GM19452 (cell line): ENCODE data around the gene GPR17.

Experiments used
- ATAC-seq: cut with Tn5 transposase; IDR thresholded peaks from one replicate; pipeline ENCODE4 v1.9.1; 2021; ENCODE audit not compliant: unreplicated experiment

Gene GPR17

GRCh38 chr2:127683056-127683455 lies 37.1 kb downstream of the GPR17 start:
- ATAC-seq: no peak

GRCh38 chr2:127683757-127684156 lies 37.8 kb downstream of the GPR17 start:
- no peak for ATAC-seq

- no peak for ATAC-seq
These were observed 39.6 kb downstream of the GPR17 start for GRCh38 chr2:127685410-127686080.

- ATAC-seq: no peak
These were observed 42.5 kb downstream of the GPR17 start for GRCh38 chr2:127688405-127688804.

GRCh38 chr2:127690696-127691095 lies 44.7 kb downstream of the GPR17 start:
- no peak for ATAC-seq

- ATAC-seq: no peak
These were observed 49.0 kb downstream of the GPR17 start for GRCh38 chr2:127694986-127695385.

GRCh38 chr2:127695491-127696472 lies 49.8 kb downstream of the GPR17 start:
- ATAC-seq: no peak

GRCh38 chr2:127697482-127698180 lies 51.7 kb downstream of the GPR17 start:
- no peak for ATAC-seq

- no peak for ATAC-seq
These were observed 52.8 kb downstream of the GPR17 start for GRCh38 chr2:127698553-127699355.

- peak; percentile 65 for ATAC-seq
These were observed 54.7 kb downstream of the GPR17 start for GRCh38 chr2:127700527-127701192.

GRCh38 chr2:127701193-127701650 lies 55.3 kb downstream of the GPR17 start, which contains the start of gene SFT2D3:
Gene SFT2D3 (plus strand): TSS chr2:127701497. CDS start chr2:127701529, 32 bp downstream.
- peak; percentile 61 for ATAC-seq

- peak; percentile 49 for ATAC-seq
These were observed 55.9 kb downstream of the GPR17 start for GRCh38 chr2:127701651-127702394.
